WERI-Rb-1 (cell line): ENCODE data around the gene CATSPERZ.
"Not testable (repeated sequence)": the region's sequence is repeated elsewhere in the genome, so short reads cannot be mapped to it uniquely, and the experiment has no call there.

ENCODE experiments used
- DNase-seq: peaks from one replicate; pipeline ENCODE4 v3.0.0-alpha.2; 2020
- H3K27ac ChIP-seq: fragments of 250-450 bp; sonication (Bioruptor Pico); 2 replicates; pipeline ENCODE4 v1.5.1; 2020; ENCODE audit warnings: mild to moderate bottlenecking, moderate library complexity
- H3K27me3 ChIP-seq: fragments of 250-450 bp; sonication (Bioruptor Pico); 2 replicates; pipeline ENCODE4 v1.5.1; 2021; ENCODE audit warnings: mild to moderate bottlenecking, low read depth, moderate library complexity; ENCODE audit not compliant: insufficient read depth, severe bottlenecking
- H3K36me3 ChIP-seq: fragments of 250-450 bp; sonication (Bioruptor Pico); 2 replicates; pipeline ENCODE4 v1.5.1; 2020; ENCODE audit warnings: mild to moderate bottlenecking, moderate library complexity
- H3K4me3 ChIP-seq: 2 replicates; pipeline ENCODE4 v1.5.1; 2011; ENCODE audit warnings: low read depth, mild to moderate bottlenecking, control low read depth, low read length
- H3K9me3 ChIP-seq: fragments of 250-450 bp; sonication (Bioruptor Pico); 2 replicates; pipeline ENCODE4 v1.5.1; 2021; ENCODE audit warnings: mild to moderate bottlenecking, moderate library complexity; ENCODE audit not compliant: severe bottlenecking
- CTCF ChIP-seq: IDR thresholded peaks from 2 replicates; pipeline ENCODE4 v1.5.1; 2011; ENCODE audit warnings: low read depth, mild to moderate bottlenecking, control low read depth, inconsistent platforms, low read length

The CATSPERZ gene

GRCh38 chr11:64304316-64305072 is 4.3 kb downstream of the CATSPERZ start:
- peak overlapping the region; percentile 88 for H3K4me3 ChIP-seq
- peak; percentile 89 for TF ChIP-seq CTCF

GRCh38 chr11:64305075-64305690 is 5.0 kb downstream of the CATSPERZ start, which contains the start of gene ESRRA:
Gene ESRRA (plus strand): TSS chr11:64305524. CDS start chr11:64307180, 1,656 bp downstream.
- no peaks in the 10 kb centered on the region for H3K27me3 ChIP-seq
- H3K4me3 ChIP-seq: peak within 1 kb of the TSS; percentile 88
- peak; percentile 99 for DNase-seq
- H3K36me3 ChIP-seq: peaks cover 4% of the 10 kb centered on the region
- H3K9me3 ChIP-seq: no peaks in the 10 kb centered on the region
- TF ChIP-seq CTCF: no peak
- peak within 1 kb of the TSS; percentile 79 for H3K27ac ChIP-seq

More at GRCh38 chr11:64304316-64305072, 4.3 kb downstream of the CATSPERZ start:
- Histone ChIP-seq H3K9me3 (no peaks in the 10 kb centered on the region), H3K27ac (peak overlapping the region; percentile 39), H3K36me3 (peaks cover 4% of the 10 kb centered on the region), H3K27me3 (no peaks in the 10 kb centered on the region)
- DNase-seq: peak; percentile 95

GRCh38 chr11:64305691-64306562 is 5.8 kb downstream of the CATSPERZ start:
- TF ChIP-seq CTCF: peak; percentile 55
- peak; percentile 83 for DNase-seq
- Histone ChIP-seq H3K4me3 (peak overlapping the region; percentile 60), H3K27me3 (no peaks in the 10 kb centered on the region), H3K27ac (peak overlapping the region; percentile 79), H3K9me3 (no peaks in the 10 kb centered on the region), H3K36me3 (peaks cover 4% of the 10 kb centered on the region)

GRCh38 chr11:64306563-64306875 is 6.4 kb downstream of the CATSPERZ start:
- no peaks in the 10 kb centered on the region for H3K27me3 ChIP-seq
- H3K9me3 ChIP-seq: no peaks in the 10 kb centered on the region
- H3K4me3 ChIP-seq: peak overlapping the region; percentile 60
- peak overlapping the region; percentile 79 for H3K27ac ChIP-seq
- peaks cover 4% of the 10 kb centered on the region for H3K36me3 ChIP-seq
- no peak for TF ChIP-seq CTCF
- no peak for DNase-seq

GRCh38 chr11:64306876-64307622 is 6.9 kb downstream of the CATSPERZ start:
- no peak overlapping the region; the same call in 1 of the 2 replicates for H3K27ac ChIP-seq
- no peak for DNase-seq
- H3K36me3 ChIP-seq: peaks cover 4% of the 10 kb centered on the region
- no peaks in the 10 kb centered on the region for H3K27me3 ChIP-seq
- no peak for TF ChIP-seq CTCF
- no peaks in the 10 kb centered on the region for H3K9me3 ChIP-seq
- peak overlapping the region; percentile 60 for H3K4me3 ChIP-seq

GRCh38 chr11:64307795-64308194 is 7.6 kb downstream of the CATSPERZ start:
- not testable (repeated sequence) for H3K9me3 ChIP-seq, H3K4me3 ChIP-seq

More at GRCh38 chr11:64307795-64308194, 7.6 kb downstream of the CATSPERZ start:
- not testable (repeated sequence) for DNase-seq, H3K36me3 ChIP-seq, H3K27me3 ChIP-seq, H3K27ac ChIP-seq
